COLO829 (cell line): ENCODE results near the gene CACNA1D.
"Not testable (repeated sequence)": the region's sequence is repeated elsewhere in the genome, so short reads cannot be mapped to it uniquely, and the experiment has no call there.

ENCODE experiments used
- DNase-seq: peaks from one replicate; pipeline ENCODE4 v3.0.0; 2012; ENCODE audit warnings: low spot score

Gene CACNA1D

GRCh38 chr3:53493963-53494791 lies at the start of gene CACNA1D:
TSS of gene CACNA1D (plus strand) at chr3:53494611. CDS start at chr3:53495167, 556 bp downstream.
- peak; percentile 22 for DNase-seq

GRCh38 chr3:53457068-53457467 lies 37.3 kb upstream of the CACNA1D start:
- no peak for DNase-seq

DNA sequence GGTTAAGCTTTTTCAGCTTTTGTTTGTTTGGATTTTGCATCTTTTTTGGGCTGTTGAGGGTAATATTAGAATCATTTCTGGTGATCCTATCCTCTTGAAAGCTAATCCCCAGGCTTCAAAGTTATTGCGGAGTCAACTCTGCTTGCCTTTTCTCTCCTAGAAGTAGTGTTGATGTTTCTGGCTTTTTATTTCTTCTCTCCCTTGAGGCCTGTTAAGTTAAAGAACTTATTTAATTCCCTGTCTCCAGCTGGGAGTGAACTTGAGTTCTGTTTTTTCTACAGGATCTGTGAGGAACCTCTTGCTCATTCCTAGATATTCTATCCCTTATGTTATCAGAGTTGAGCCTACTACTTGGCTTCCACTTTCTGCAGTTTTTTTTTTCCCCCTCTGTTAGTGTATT lies 34.1 kb upstream of the CACNA1D start:
- no peak for DNase-seq

DNA sequence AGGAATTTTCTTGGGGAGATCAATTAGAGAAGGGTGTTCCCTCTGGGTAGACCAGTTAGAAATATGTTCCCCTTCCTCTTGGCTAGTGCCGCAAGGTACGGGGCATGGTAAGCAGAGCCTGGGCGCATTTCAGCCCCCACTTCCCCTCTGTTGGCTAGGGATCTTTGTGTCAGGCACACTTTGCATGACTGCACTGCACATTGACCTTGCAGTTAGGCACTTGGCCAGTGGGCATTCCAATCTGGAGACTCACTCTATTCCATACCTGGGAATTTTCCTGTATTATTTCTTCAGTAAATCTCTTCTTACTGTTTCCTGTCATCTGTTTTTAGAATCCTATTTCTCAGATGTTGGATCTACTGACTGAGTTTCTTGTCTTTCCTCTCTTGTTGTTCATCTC lies 30.0 kb upstream of the CACNA1D start:
- DNase-seq: no peak

DNA sequence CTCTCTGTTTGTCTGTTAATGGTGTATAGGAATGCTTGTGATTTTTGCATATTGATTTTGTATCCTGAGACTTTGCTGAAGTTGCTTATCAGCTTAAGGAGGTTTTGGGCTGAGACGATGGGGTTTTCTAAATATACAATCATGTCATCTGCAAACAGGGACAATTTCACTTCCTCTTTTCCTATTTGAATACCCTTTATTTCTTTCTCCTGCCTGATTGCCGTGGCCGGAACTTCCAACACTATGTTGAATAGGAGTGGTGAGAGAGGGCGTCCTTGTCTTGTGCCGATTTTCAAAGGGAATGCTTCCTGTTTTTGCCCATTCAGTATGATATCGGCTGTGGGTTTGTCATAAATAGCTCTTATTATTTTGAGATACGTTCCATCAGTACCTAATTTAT lies 24.7 kb upstream of the CACNA1D start:
- not testable (repeated sequence) for DNase-seq

DNA sequence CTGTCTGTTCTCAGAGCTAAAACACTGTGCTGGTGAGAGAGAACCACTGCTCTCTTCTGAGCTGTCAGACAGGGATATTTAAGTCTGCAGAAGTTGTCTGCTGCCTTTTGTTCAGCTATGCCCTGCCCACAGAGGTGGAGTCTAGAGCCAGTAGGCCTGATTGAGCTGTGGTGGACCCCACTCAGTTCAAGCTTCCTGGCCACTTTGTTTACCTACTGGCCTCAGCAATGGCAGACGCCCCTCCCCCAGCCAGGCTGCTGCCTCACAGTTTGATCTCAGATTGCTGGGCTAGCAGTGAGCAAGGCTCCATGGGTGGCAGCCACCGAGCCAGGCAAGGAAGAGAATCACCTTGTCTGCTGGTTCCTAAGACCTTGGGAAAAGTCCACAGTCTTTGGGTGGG lies 21.0 kb upstream of the CACNA1D start:
- DNase-seq: no peak

- not testable (repeated sequence) for DNase-seq
Observed at GRCh38 chr3:53476372-53476771, 18.0 kb upstream of the CACNA1D start.

DNA sequence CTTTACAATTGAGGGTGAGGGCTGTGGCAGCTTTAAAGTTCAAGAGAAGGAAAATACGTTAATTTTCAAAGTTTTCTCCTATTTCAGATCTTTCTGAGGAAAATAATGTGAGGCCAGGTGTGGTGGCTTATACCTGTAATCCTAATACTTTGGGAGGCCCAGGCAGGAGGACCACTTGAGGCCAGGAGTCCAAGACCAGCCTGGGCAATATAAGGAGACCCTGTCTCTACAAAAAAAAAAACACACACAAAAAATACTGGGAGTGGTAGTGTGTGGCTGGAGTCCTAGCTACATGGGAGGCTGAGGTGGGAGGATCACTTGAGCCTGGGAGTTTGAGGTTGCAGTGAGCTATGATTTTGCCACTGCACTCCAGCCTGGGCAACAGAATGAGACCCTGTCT lies 16.7 kb upstream of the CACNA1D start:
- not testable (repeated sequence) for DNase-seq

DNA sequence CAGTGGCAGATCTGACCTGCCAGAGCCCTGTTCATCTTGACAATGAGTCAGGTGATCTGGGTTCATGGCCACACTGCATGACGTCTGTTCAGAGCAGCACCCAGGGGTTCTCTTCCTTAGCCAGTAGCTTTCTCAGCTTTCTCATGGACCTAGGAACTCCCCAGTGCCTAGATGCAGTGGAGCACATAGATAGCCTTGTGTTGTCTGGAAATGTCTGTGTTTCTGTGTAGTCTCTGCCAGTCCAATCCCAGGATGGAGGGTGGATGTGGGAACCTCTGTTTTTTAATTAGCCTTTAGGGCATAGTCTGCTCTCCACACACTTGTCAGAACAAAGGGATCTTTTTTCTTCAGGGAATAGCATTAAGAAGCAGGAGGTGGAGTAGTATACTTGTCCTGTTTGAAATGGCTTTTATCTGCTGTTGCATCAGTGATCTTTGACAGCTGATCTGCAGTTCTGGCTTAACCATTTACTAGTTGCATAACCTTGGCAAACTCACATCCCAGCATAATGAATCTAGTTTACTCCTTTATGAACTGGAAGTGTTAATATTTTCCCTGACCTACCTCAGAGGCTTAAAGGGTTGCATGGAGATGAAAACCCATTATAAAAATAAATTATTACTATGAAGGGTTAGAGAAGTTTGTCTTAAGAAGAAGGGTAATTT lies 16.1 kb upstream of the CACNA1D start:
- DNase-seq: peak; percentile 96

- peak; percentile 22 for DNase-seq
Observed at GRCh38 chr3:53478921-53479664, 15.3 kb upstream of the CACNA1D start.

DNA sequence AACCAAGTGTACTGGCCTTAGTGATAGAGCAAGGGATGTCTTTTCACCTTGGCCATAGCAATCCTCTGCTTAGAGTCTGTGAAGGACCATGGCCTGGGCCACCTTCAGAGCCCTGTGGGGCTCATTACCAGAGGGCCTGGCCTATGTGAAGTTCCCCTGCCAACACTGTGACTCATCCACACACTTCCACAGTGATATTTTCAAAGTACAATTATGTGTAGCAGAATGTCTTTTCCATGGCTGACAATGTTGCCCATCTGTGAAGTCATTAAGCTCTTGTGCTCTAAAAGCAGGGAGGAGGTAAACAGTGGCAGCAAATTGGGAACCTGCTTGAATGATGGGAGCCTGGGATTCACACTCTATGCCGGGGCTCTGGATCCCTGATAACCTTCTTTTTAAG lies 12.2 kb upstream of the CACNA1D start:
- peak; percentile 24 for DNase-seq

GRCh38 chr3:53483821-53484220 lies 10.6 kb upstream of the CACNA1D start:
- peak; percentile 28 for DNase-seq

DNA sequence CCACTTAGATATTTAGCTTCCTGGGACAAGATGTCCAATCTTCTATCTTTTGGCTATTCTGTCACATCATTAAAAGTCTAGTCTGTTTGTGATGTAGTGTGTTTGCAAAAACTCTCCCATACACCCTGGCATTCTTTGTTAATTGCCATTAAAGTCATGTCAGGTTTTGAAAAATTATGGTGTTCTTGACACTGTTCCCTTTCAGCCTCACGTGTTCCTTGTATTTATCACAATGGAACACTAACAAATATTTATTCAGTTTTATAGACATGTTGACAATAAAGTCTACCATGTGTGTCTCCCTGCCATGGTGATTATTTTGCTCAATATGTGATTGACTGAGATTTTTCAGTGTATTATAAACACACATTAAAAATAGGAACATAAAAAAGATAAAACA lies 9.4 kb upstream of the CACNA1D start:
- no peak for DNase-seq

DNA sequence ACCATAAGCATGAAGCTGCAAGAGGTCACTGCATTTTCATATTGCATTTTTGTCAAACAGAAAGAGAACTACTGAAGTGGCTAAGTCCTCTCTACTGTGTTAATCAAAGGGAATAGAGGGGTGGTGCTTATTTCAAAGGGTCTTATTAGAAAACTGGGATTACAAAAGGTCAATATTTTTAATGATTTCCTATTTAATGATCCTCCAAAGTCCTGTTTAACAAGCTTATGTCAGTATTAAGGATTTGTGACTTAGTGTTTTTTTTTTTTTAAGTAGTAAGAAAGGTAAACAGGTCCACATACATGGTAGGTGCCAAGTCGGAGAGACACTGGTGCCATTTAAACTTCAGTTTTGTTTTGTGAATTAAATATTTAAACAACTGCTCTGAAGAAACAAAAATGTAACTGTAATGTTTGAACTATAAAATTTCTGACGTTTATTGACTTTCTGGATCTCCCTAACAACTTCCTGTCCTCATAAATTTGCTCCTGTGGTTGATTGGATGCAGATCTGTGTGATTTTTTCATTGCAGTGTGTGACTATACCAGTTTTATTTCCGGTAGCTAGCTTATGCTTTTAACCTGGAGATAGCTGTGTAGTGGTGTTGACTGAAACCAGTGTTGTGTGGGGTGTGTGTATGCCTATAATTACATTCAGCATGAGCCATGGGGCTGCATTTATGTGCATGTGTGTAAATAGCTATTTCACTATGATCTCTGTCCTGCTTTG lies 8.6 kb upstream of the CACNA1D start:
- DNase-seq: no peak

GRCh38 chr3:53486961-53487654 lies 7.3 kb upstream of the CACNA1D start:
- no peak for DNase-seq

DNA sequence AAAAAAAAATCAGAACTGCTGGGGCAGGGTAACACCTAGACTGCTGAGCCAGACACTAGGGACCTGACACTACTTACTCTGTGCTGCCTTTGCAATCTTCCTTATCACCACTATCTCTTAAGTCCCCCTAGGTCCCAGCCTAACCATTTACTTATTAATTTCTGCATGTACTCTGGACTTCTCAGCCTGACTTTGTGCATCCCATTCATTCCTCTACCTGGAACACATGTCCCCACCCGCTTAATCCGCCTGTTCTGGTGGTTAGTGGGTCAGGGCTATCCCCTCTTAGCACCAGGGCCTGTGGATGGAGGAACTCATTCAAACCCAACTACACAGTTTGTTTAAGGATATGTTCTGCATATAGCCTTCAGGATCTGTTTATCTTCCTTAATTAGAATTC lies 5.0 kb upstream of the CACNA1D start:
- DNase-seq: no peak

DNA sequence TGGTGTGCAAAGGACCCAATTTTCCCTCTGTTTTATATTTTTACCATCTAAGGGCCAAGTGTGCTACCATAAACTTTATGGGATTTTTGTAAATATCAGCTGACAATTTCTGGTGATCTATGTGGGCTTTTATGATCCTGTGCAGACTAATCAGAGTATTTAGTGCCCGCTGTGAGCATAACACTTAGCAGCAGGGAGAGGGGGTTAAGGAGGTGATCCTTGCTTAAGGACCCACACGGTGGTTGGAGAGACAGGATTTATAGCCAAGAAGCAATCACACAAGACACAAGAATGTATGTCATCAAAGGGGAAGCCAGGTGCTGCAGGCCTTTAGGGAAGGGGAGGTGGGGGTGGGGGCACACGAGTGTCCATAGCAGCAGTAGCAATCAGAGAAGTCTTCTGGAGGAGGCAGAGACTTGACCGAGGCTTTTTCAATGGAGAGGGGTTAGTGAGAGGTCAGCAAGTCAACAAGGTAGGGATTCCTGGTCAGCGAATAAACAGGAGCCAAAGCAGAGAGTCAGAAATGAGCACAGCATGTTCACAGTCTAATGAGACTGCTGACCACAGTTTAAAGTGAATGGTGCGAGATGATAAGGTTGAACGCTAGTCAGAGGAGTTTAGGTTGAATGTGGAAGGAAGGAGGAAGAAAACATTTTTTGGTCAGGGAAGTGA lies 4.5 kb upstream of the CACNA1D start:
- DNase-seq: no peak

DNA sequence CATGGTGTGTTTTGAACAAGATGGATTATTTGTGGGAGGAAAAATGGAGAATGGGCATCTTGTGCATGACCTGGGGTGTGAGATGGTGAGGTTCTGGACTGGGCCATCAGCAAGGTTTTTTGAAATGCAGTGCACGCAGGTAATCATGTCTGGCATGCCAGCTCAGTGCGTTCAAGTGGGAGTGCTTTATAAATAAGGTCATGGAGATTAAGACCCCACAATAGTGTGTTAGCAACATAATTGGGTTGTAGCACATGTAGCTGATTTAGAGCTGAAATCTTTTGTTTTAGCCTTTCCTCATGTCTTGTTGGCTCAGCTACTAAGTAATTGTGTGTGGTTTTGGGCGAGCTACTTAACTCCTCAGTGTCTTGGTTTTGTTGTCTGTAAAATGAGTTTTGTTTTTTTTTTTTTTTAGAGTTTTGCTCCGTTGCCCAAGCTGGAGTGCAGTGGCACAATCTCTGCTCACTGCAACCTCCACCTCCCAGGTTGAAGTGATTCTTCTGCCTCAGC lies 3.9 kb upstream of the CACNA1D start:
- DNase-seq: no peak

DNA sequence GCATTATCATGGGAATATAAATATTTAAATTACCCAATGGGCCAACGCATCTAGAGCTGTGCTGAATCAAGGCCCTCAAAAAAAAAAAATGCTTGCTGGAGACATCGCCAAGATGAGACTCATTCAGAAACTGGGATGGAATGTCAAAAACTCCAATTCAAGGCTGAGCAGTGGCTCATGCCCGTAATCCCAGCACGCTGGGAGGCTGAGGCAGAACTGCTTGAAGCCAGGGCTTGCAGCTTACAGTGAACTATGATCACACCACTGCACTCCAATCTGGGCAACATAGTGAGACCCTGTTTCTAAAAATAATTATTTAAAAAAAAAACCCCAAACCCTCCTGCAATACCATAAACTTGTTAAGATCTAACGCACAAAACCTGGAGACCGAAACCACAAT lies 3.1 kb upstream of the CACNA1D start:
- DNase-seq: no peak

DNA sequence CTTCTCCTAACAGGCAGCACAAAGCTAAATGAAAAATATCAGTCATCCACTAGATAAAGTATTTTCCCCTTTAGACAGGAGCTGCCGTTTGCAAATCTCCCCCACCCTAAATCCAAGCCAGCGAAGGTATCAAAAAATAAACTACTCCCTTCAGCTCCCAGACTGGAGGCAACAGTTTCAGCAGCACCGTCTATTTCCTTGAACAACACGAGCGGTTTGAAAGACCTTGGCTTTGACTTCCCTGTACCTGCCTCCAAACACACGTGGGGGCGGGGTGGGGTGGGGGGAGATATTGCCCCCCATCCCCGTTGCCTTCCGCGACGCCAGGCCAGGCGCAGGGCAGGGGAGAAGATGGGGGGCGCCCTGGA lies 832 bp upstream of the CACNA1D start:
- no peak for DNase-seq

- no peak for DNase-seq
Observed at GRCh38 chr3:53495146-53495519, 722 bp downstream of the CACNA1D start.
